ENCODE results near the gene SLC9A9. TPM values are rescaled to one million over a fixed set of nuclear protein-coding genes. Genes with fewer than 3 reads are reported as not detected.

SLC9A9 gene
- total and polyA plus RNA-seq, 4 donors, result 3.3 to 15.0 (median 6.1) TPM

GRCh38 chr3:143811602-143812001 is 36.7 kb downstream of the SLC9A9 start:
- H3K4me3 ChIP-seq (ENCODE audit: low read depth in 1 of 3, low read length in 3 of 3), result no peak overlapping the region
- TF ChIP-seq MAX (IDR thresholded peaks at IDR 0.05) (no peak), YY1 (IDR thresholded peaks at IDR 0.05) (no peak)
- no peaks in the 10 kb centered on the region for H3K27me3 ChIP-seq (ENCODE audit: control insufficient read depth in 4 of 4, insufficient read depth in 4 of 4, low read length in 3 of 4)
- no peak overlapping the region for H3K27ac ChIP-seq (ENCODE audit: low read depth in 1 of 2, low read length in 2 of 2)
- H3K9me3 ChIP-seq (ENCODE audit: control insufficient read depth in 4 of 4, low read length in 3 of 4), result no peaks in the 10 kb centered on the region
- H3K4me1 ChIP-seq (ENCODE audit: control insufficient read depth in 4 of 4, insufficient read depth in 4 of 4, low read length in 3 of 4), result peaks cover 0 to 3% (median 0%) of the 10 kb centered on the region in 4 donors
- WGBS, result 84% methylated on average over 8 of the region's 8 CpGs
- no peak overlapping the region for H3K9ac ChIP-seq (ENCODE audit: low read depth in 1 of 2, low read length in 2 of 2)
- no peaks in the 10 kb centered on the region for H3K36me3 ChIP-seq (ENCODE audit: control insufficient read depth in 4 of 4, insufficient read depth in 3 of 4, low read depth in 1 of 4, low read length in 3 of 4)
- no peak for DNase-seq (ENCODE audit: low spot score)

DNA sequence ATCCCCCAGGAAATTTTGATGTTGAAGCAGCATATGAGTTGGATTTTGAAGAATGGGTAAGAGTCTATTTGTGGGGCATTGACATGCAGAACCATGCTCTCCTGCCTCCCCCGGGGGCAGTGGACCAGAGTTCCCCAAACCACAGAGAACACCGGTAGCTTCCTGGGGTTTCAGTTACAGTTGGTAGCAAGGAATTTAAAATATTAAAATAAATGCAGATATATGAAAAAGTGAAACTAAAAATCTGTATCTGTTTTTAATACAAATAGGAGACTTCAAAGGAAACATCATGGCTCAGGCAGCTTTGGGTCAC is 37.4 kb downstream of the SLC9A9 start:
- Histone ChIP-seq H3K9ac (ENCODE audit: low read depth in 1 of 2, low read length in 2 of 2) (no peak overlapping the region), H3K27me3 (ENCODE audit: control insufficient read depth in 4 of 4, insufficient read depth in 4 of 4, low read length in 3 of 4) (no peaks in the 10 kb centered on the region), H3K9me3 (ENCODE audit: control insufficient read depth in 4 of 4, low read length in 3 of 4) (no peaks in the 10 kb centered on the region), H3K4me3 (ENCODE audit: low read depth in 1 of 3, low read length in 3 of 3) (no peak overlapping the region), H3K4me1 (ENCODE audit: control insufficient read depth in 4 of 4, insufficient read depth in 4 of 4, low read length in 3 of 4) (peaks cover 0 to 3% (median 0%) of the 10 kb centered on the region in 4 donors), H3K36me3 (ENCODE audit: control insufficient read depth in 4 of 4, insufficient read depth in 3 of 4, low read depth in 1 of 4, low read length in 3 of 4) (no peaks in the 10 kb centered on the region), H3K27ac (ENCODE audit: low read depth in 1 of 2, low read length in 2 of 2) (no peak overlapping the region)
- 83% methylated on average over 2 of the region's 2 CpGs for WGBS
- no peak for DNase-seq (ENCODE audit: low spot score)
- no peak for TF ChIP-seq FOXA1 (IDR thresholded peaks at IDR 0.05)

DNA sequence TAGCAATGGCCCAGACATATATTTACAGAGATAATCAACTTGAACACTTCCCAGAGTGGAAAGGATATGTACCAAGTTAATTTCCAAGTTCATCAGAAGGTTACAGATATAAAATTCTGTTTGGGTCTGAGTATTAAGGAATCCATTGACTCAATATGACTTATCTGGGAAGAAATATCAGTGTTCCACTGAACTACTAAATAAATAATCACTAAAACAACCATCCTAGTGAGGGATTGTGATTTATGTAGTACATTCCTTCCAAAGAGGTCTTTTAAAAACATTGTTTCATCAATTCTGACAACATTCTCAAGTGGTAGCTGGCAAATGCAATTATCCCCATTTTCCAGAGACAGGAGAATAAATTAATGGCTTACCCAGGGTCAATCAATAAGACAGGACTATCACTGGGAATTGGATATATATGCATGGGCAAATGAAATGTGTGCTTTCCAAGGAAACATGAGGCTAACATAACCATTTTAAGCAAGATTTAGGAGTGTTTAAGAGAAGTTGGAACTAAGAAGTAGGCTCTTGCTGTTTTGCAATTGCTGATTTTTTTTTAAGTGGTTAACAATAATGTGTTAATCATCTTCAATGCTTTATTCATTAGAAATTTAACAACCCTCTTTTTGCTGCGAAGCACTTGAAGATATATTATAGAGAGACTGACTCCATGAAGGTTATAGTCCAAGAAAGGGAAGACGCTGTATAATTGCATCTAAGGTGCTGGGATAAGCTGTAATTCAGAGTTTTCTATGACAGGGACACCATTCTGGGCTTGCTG is 37.9 kb downstream of the SLC9A9 start:
- 85% methylated on average over 2 of the region's 2 CpGs for WGBS
- no peaks in the 10 kb centered on the region for H3K9me3 ChIP-seq (ENCODE audit: control insufficient read depth in 4 of 4, low read length in 3 of 4)
- H3K27ac ChIP-seq (ENCODE audit: low read depth in 1 of 2, low read length in 2 of 2), result no peak overlapping the region
- DNase-seq (ENCODE audit: low spot score), result no peak
- no peak overlapping the region for H3K9ac ChIP-seq (ENCODE audit: low read depth in 1 of 2, low read length in 2 of 2)
- H3K36me3 ChIP-seq (ENCODE audit: control insufficient read depth in 4 of 4, insufficient read depth in 3 of 4, low read depth in 1 of 4, low read length in 3 of 4), result no peaks in the 10 kb centered on the region
- H3K4me1 ChIP-seq (ENCODE audit: control insufficient read depth in 4 of 4, insufficient read depth in 4 of 4, low read length in 3 of 4), result peaks cover 0 to 3% (median 0%) of the 10 kb centered on the region in 4 donors
- no peak overlapping the region for H3K4me3 ChIP-seq (ENCODE audit: low read depth in 1 of 3, low read length in 3 of 3)
- TF ChIP-seq HNF4G (IDR thresholded peaks at IDR 0.05) (no peak), ZBTB33 (IDR thresholded peaks at IDR 0.05) (no peak), FOXA1 (IDR thresholded peaks at IDR 0.05) (no peak), RXRA (IDR thresholded peaks at IDR 0.05) (no peak), REST (IDR thresholded peaks at IDR 0.05) (no peak), TAF1 (conservative IDR thresholded peaks at IDR 0.05) (no peak), SP1 (IDR thresholded peaks at IDR 0.05) (no peak), NR2F2 (IDR thresholded peaks at IDR 0.05) (no peak), GABPA (IDR thresholded peaks at IDR 0.05 in 1 of 2, conservative IDR thresholded peaks at IDR 0.05 in 1 of 2) (no peak), EGR1 (IDR thresholded peaks at IDR 0.05; ENCODE audit: low read depth in 2 of 2) (no peak), FOXA2 (IDR thresholded peaks at IDR 0.05) (no peak), JUND (IDR thresholded peaks at IDR 0.05) (no peak)
- TF ChIP-seq, protein P1, sequence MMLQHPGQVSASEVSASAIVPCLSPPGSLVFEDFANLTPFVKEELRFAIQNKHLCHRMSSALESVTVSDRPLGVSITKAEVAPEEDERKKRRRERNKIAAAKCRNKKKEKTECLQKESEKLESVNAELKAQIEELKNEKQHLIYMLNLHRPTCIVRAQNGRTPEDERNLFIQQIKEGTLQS (IDR thresholded peaks at IDR 0.05), result no peak
- TF ChIP-seq, protein P2, sequence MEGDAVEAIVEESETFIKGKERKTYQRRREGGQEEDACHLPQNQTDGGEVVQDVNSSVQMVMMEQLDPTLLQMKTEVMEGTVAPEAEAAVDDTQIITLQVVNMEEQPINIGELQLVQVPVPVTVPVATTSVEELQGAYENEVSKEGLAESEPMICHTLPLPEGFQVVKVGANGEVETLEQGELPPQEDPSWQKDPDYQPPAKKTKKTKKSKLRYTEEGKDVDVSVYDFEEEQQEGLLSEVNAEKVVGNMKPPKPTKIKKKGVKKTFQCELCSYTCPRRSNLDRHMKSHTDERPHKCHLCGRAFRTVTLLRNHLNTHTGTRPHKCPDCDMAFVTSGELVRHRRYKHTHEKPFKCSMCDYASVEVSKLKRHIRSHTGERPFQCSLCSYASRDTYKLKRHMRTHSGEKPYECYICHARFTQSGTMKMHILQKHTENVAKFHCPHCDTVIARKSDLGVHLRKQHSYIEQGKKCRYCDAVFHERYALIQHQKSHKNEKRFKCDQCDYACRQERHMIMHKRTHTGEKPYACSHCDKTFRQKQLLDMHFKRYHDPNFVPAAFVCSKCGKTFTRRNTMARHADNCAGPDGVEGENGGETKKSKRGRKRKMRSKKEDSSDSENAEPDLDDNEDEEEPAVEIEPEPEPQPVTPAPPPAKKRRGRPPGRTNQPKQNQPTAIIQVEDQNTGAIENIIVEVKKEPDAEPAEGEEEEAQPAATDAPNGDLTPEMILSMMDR (IDR thresholded peaks at IDR 0.05; ENCODE audit: low read depth, low read length, missing input control), result no peak
- H3K27me3 ChIP-seq (ENCODE audit: control insufficient read depth in 4 of 4, insufficient read depth in 4 of 4, low read length in 3 of 4), result no peaks in the 10 kb centered on the region
